ENCODE results near the gene HPN.

HPN gene

GRCh38 chr19:35106291-35106583 lies 64.7 kb downstream of the HPN start:
- H3K4me3 ChIP-seq (ENCODE audit: control insufficient read depth in 1 of 7, extremely low read depth in 1 of 7, insufficient read depth in 4 of 7, low read depth in 2 of 7, low read length in 6 of 7): no peak overlapping the region
- H3K4me1 ChIP-seq (ENCODE audit: control extremely low read depth in 1 of 4, control insufficient read depth in 4 of 4, insufficient read depth in 4 of 4, low read length in 3 of 4): peaks cover 0 to 7% (median 2%) of the 10 kb centered on the region in 4 experiments
- no peak for DNase-seq
- H3K9me3 ChIP-seq (ENCODE audit: control extremely low read depth in 1 of 5, control insufficient read depth in 4 of 5, insufficient read depth in 2 of 5, low read depth in 1 of 5, low read length in 4 of 5): no peaks in the 10 kb centered on the region
- H3K27ac ChIP-seq (ENCODE audit: insufficient read depth in 1 of 2, low read depth in 1 of 2, low read length in 2 of 2, poor library complexity in 1 of 2, severe bottlenecking in 2 of 2): no peak overlapping the region
- ChIA-PET POLR2A (no interaction called here), CTCF (interaction anchor here (1.0 kb wide), 1 partner anchor 12 kb away, joined by 4 read pairs; no protein-coding TSS in a partner anchor)
- H3K27me3 ChIP-seq (replicated peaks in 2 of 5; ENCODE audit: control insufficient read depth in 4 of 5, insufficient read depth in 5 of 5, low read length in 4 of 5): no peaks in the 10 kb centered on the region
- H3K36me3 ChIP-seq (ENCODE audit: control insufficient read depth in 4 of 4, insufficient read depth in 4 of 4, low read length in 3 of 4): no peaks in the 10 kb centered on the region
- WGBS (ENCODE audit: insufficient coverage): 97% methylated on average over 9 of the region's 9 CpGs

- H3K4me1 ChIP-seq (ENCODE audit: control extremely low read depth in 1 of 4, control insufficient read depth in 4 of 4, insufficient read depth in 4 of 4, low read length in 3 of 4): peaks cover 0 to 7% (median 2%) of the 10 kb centered on the region in 4 experiments
- 100% methylated on average over 1 of the region's 2 CpGs for WGBS (ENCODE audit: insufficient coverage)
- no peak overlapping the region for H3K27ac ChIP-seq (ENCODE audit: insufficient read depth in 1 of 2, low read depth in 1 of 2, low read length in 2 of 2, poor library complexity in 1 of 2, severe bottlenecking in 2 of 2)
- no peak for DNase-seq
- H3K27me3 ChIP-seq (replicated peaks in 2 of 5; ENCODE audit: control insufficient read depth in 4 of 5, insufficient read depth in 5 of 5, low read length in 4 of 5): no peaks in the 10 kb centered on the region
- no peaks in the 10 kb centered on the region for H3K9me3 ChIP-seq (ENCODE audit: control extremely low read depth in 1 of 5, control insufficient read depth in 4 of 5, insufficient read depth in 2 of 5, low read depth in 1 of 5, low read length in 4 of 5)
- H3K4me3 ChIP-seq (ENCODE audit: control insufficient read depth in 1 of 7, extremely low read depth in 1 of 7, insufficient read depth in 4 of 7, low read depth in 2 of 7, low read length in 6 of 7): no peak overlapping the region
- H3K36me3 ChIP-seq (ENCODE audit: control insufficient read depth in 4 of 4, insufficient read depth in 4 of 4, low read length in 3 of 4): no peaks in the 10 kb centered on the region
- CTCF ChIA-PET: interaction anchor here (1.7 kb wide), 1 partner anchor 16 kb away, joined by 6 read pairs; no protein-coding TSS in a partner anchor
- POLR2A ChIA-PET: no interaction called here
Observed at GRCh38 chr19:35106898-35107541, 65.5 kb downstream of the HPN start.

- Histone ChIP-seq H3K9me3 (ENCODE audit: control extremely low read depth in 1 of 5, control insufficient read depth in 4 of 5, insufficient read depth in 2 of 5, low read depth in 1 of 5, low read length in 4 of 5) (no peaks in the 10 kb centered on the region), H3K4me3 (ENCODE audit: control insufficient read depth in 1 of 7, extremely low read depth in 1 of 7, insufficient read depth in 4 of 7, low read depth in 2 of 7, low read length in 6 of 7) (no peak overlapping the region), H3K4me1 (ENCODE audit: control extremely low read depth in 1 of 4, control insufficient read depth in 4 of 4, insufficient read depth in 4 of 4, low read length in 3 of 4) (peaks cover 0 to 7% (median 2%) of the 10 kb centered on the region in 4 experiments), H3K27me3 (replicated peaks in 2 of 5; ENCODE audit: control insufficient read depth in 4 of 5, insufficient read depth in 5 of 5, low read length in 4 of 5) (no peaks in the 10 kb centered on the region), H3K36me3 (ENCODE audit: control insufficient read depth in 4 of 4, insufficient read depth in 4 of 4, low read length in 3 of 4) (no peaks in the 10 kb centered on the region), H3K27ac (ENCODE audit: insufficient read depth in 1 of 2, low read depth in 1 of 2, low read length in 2 of 2, poor library complexity in 1 of 2, severe bottlenecking in 2 of 2) (no peak overlapping the region)
- WGBS (ENCODE audit: insufficient coverage): 34% methylated on average over 5 of the region's 5 CpGs
- no peak for DNase-seq
- CTCF ChIA-PET: interaction anchor here (1.0 to 1.7 kb wide), 3 partner anchors 16 to 69 kb away, joined by 3 to 6 read pairs (median 4); no protein-coding TSS in a partner anchor
- POLR2A ChIA-PET: no interaction called here
Observed at GRCh38 chr19:35107545-35107944, 66.0 kb downstream of the HPN start.

- no peaks in the 10 kb centered on the region for H3K36me3 ChIP-seq (ENCODE audit: control insufficient read depth in 4 of 4, insufficient read depth in 4 of 4, low read length in 3 of 4)
- no peaks in the 10 kb centered on the region for H3K9me3 ChIP-seq (ENCODE audit: control extremely low read depth in 1 of 5, control insufficient read depth in 4 of 5, insufficient read depth in 2 of 5, low read depth in 1 of 5, low read length in 4 of 5)
- no peak overlapping the region for H3K27ac ChIP-seq (ENCODE audit: insufficient read depth in 1 of 2, low read depth in 1 of 2, low read length in 2 of 2, poor library complexity in 1 of 2, severe bottlenecking in 2 of 2)
- H3K4me3 ChIP-seq (ENCODE audit: control insufficient read depth in 1 of 7, extremely low read depth in 1 of 7, insufficient read depth in 4 of 7, low read depth in 2 of 7, low read length in 6 of 7): no peak overlapping the region
- no peak for DNase-seq
- CTCF ChIA-PET: interaction anchor here (1.3 to 1.6 kb wide), 2 partner anchors 42 to 71 kb away, joined by 3 read pairs; no protein-coding TSS in a partner anchor
- H3K4me1 ChIP-seq (ENCODE audit: control extremely low read depth in 1 of 4, control insufficient read depth in 4 of 4, insufficient read depth in 4 of 4, low read length in 3 of 4): peaks cover 0 to 7% (median 2%) of the 10 kb centered on the region in 4 experiments
- no peaks in the 10 kb centered on the region for H3K27me3 ChIP-seq (replicated peaks in 2 of 5; ENCODE audit: control insufficient read depth in 4 of 5, insufficient read depth in 5 of 5, low read length in 4 of 5)
- POLR2A ChIA-PET: no interaction called here
- WGBS (ENCODE audit: insufficient coverage): 95% methylated on average over 10 of the region's 11 CpGs
Observed at GRCh38 chr19:35108730-35109129, 67.2 kb downstream of the HPN start.

- Histone ChIP-seq H3K4me3 (ENCODE audit: control insufficient read depth in 1 of 7, extremely low read depth in 1 of 7, insufficient read depth in 4 of 7, low read depth in 2 of 7, low read length in 6 of 7) (no peak overlapping the region), H3K36me3 (ENCODE audit: control insufficient read depth in 4 of 4, insufficient read depth in 4 of 4, low read length in 3 of 4) (no peaks in the 10 kb centered on the region), H3K27me3 (replicated peaks in 2 of 5; ENCODE audit: control insufficient read depth in 4 of 5, insufficient read depth in 5 of 5, low read length in 4 of 5) (no peaks in the 10 kb centered on the region), H3K27ac (ENCODE audit: insufficient read depth in 1 of 2, low read depth in 1 of 2, low read length in 2 of 2, poor library complexity in 1 of 2, severe bottlenecking in 2 of 2) (no peak overlapping the region), H3K4me1 (ENCODE audit: control extremely low read depth in 1 of 4, control insufficient read depth in 4 of 4, insufficient read depth in 4 of 4, low read length in 3 of 4) (peaks cover 0 to 15% (median 8%) of the 10 kb centered on the region in 4 experiments), H3K9me3 (ENCODE audit: control extremely low read depth in 1 of 5, control insufficient read depth in 4 of 5, insufficient read depth in 2 of 5, low read depth in 1 of 5, low read length in 4 of 5) (no peaks in the 10 kb centered on the region)
- DNase-seq: peak in 2 of 3 donors; percentile 57 to 72
- WGBS (ENCODE audit: insufficient coverage): 65% methylated on average over 18 of the region's 22 CpGs
- ChIA-PET CTCF (interaction anchor here (1.0 to 3.5 kb wide), 2 partner anchors 27 to 42 kb away, joined by 3 to 24 read pairs; partner anchors contain the start of gene LGI4), POLR2A (no interaction called here)
Observed at GRCh38 chr19:35109395-35110112, 68.0 kb downstream of the HPN start.

- 80% methylated on average over 1 of the region's 9 CpGs for WGBS (ENCODE audit: insufficient coverage)
- Histone ChIP-seq H3K27me3 (replicated peaks in 2 of 5; ENCODE audit: control insufficient read depth in 4 of 5, insufficient read depth in 5 of 5, low read length in 4 of 5) (no peaks in the 10 kb centered on the region), H3K27ac (ENCODE audit: insufficient read depth in 1 of 2, low read depth in 1 of 2, low read length in 2 of 2, poor library complexity in 1 of 2, severe bottlenecking in 2 of 2) (no peak overlapping the region), H3K9me3 (ENCODE audit: control extremely low read depth in 1 of 5, control insufficient read depth in 4 of 5, insufficient read depth in 2 of 5, low read depth in 1 of 5, low read length in 4 of 5) (no peaks in the 10 kb centered on the region), H3K4me3 (ENCODE audit: control insufficient read depth in 1 of 7, extremely low read depth in 1 of 7, insufficient read depth in 4 of 7, low read depth in 2 of 7, low read length in 6 of 7) (no peak overlapping the region), H3K4me1 (ENCODE audit: control extremely low read depth in 1 of 4, control insufficient read depth in 4 of 4, insufficient read depth in 4 of 4, low read length in 3 of 4) (peaks cover 0 to 28% (median 16%) of the 10 kb centered on the region in 4 experiments), H3K36me3 (ENCODE audit: control insufficient read depth in 4 of 4, insufficient read depth in 4 of 4, low read length in 3 of 4) (no peaks in the 10 kb centered on the region)
- ChIA-PET CTCF (interaction anchor here (1.1 to 3.5 kb wide), 5 partner anchors 9 to 25 kb away, joined by 3 to 24 read pairs (median 5); partner anchors contain the start of gene LGI4), POLR2A (no interaction called here)
- no peak for DNase-seq
Observed at GRCh38 chr19:35110974-35111373, 69.5 kb downstream of the HPN start.
